H54 (cell line): ENCODE data around the gene TFIP11.

Experiments used
- DNase-seq: peaks from one replicate; pipeline ENCODE4 v3.0.0; 2011; ENCODE audit warnings: low spot score, mixed read lengths; ENCODE audit not compliant: insufficient read length
- FAIRE-seq: peaks from 3 replicates; lab custom pipeline; 2011; peaks lifted over from hg19 to GRCh38; lab: Jason Lieb, UNC
- POLR2A ChIP-seq: IDR thresholded peaks from 2 replicates; pipeline ENCODE4 v1.6.1; 2011; ENCODE audit warnings: low read depth, mild to moderate bottlenecking, low read length

The TFIP11 gene

GRCh38 chr22:26512149-26512793, at the start of gene TFIP11:
Gene TFIP11, minus strand, starts transcription at chr22:26512473. Its CDS starts 2,201 bp downstream, at chr22:26510272.
- peak; percentile 82 for DNase-seq
- peak; percentile 69 for TF ChIP-seq POLR2A
- FAIRE-seq, result no peak

GRCh38 chr22:26561756-26562417, 49.6 kb upstream of the TFIP11 start:
- FAIRE-seq (no peak), DNase-seq (no peak)
- TF ChIP-seq POLR2A, result no peak

- DNase-seq, result no peak
- FAIRE-seq, result no peak
- TF ChIP-seq POLR2A, result no peak
Observed at GRCh38 chr22:26559961-26560575, 47.8 kb upstream of the TFIP11 start.

GRCh38 chr22:26558248-26558895, 46.1 kb upstream of the TFIP11 start:
- TF ChIP-seq POLR2A, result no peak
- no peak for DNase-seq
- no peak for FAIRE-seq

- FAIRE-seq (no peak), DNase-seq (no peak)
- no peak for TF ChIP-seq POLR2A
Observed at GRCh38 chr22:26556904-26557303, 44.6 kb upstream of the TFIP11 start.

- TF ChIP-seq POLR2A, result no peak
- no peak for FAIRE-seq
- no peak for DNase-seq
Observed at GRCh38 chr22:26555478-26555877, 43.2 kb upstream of the TFIP11 start.

- no peak for TF ChIP-seq POLR2A
- no peak for DNase-seq
- FAIRE-seq, result no peak
Observed at GRCh38 chr22:26554956-26555355, 42.7 kb upstream of the TFIP11 start.

- no peak for TF ChIP-seq POLR2A
- FAIRE-seq, result no peak
- peak; percentile 56 for DNase-seq
Observed at GRCh38 chr22:26553056-26553752, 40.9 kb upstream of the TFIP11 start.

GRCh38 chr22:26552466-26552865, 40.2 kb upstream of the TFIP11 start:
- no peak for TF ChIP-seq POLR2A
- DNase-seq (no peak), FAIRE-seq (no peak)

- no peak for TF ChIP-seq POLR2A
- DNase-seq, result no peak
- no peak for FAIRE-seq
Observed at GRCh38 chr22:26551568-26551967, 39.3 kb upstream of the TFIP11 start.

GRCh38 chr22:26550498-26551033, 38.3 kb upstream of the TFIP11 start:
- FAIRE-seq (peak; percentile 69), DNase-seq (peak; percentile 80)
- no peak for TF ChIP-seq POLR2A

GRCh38 chr22:26549902-26550497, 37.7 kb upstream of the TFIP11 start:
- no peak for FAIRE-seq
- no peak for DNase-seq

GRCh38 chr22:26548984-26549383, 36.7 kb upstream of the TFIP11 start:
- TF ChIP-seq POLR2A, result no peak
- DNase-seq (no peak), FAIRE-seq (no peak)

More at GRCh38 chr22:26549902-26550497, 37.7 kb upstream of the TFIP11 start:
- TF ChIP-seq POLR2A, result no peak
